Uterus (tissue), 4 donors: ENCODE results near the gene CBFB. TPM values are rescaled to one million over a fixed set of nuclear protein-coding genes. Genes with fewer than 3 reads are reported as not detected.

Source experiments
- DNase-seq, 2 donors: peaks; one replicate each; pipeline ENCODE4 v3.0.0-alpha.2; 2019 to 2020
- H3K27ac ChIP-seq, 2 donors: fragments of 200-600 bp; sonication (generic); 1 replicate in 1 of 2; 2 replicates in 1 of 2; pipeline ENCODE4 v1.5.1; 2016 to 2018
- H3K27me3 ChIP-seq, 2 donors: fragments of 200-600 bp; sonication (generic); one replicate each; pipeline ENCODE4 v1.5.1; 2018 to 2019; ENCODE audit warnings: control low read depth in 1 of 2
- H3K36me3 ChIP-seq, 2 donors: fragments of 200-600 bp; sonication (generic); one replicate each; pipeline ENCODE4 v1.5.1; 2019; ENCODE audit warnings: control low read depth in 1 of 2
- H3K4me1 ChIP-seq, 2 donors: fragments of 200-600 bp; sonication (generic); one replicate each; pipeline ENCODE4 v1.5.1; 2018 to 2019; ENCODE audit warnings: control low read depth in 1 of 2
- H3K4me3 ChIP-seq, 2 donors: fragments of 200-600 bp; sonication (generic); 1 replicate in 1 of 2; 2 replicates in 1 of 2; pipeline ENCODE4 v1.5.1; 2018 to 2019; ENCODE audit warnings: mild to moderate bottlenecking in 1 of 2
- H3K9me3 ChIP-seq, 2 donors: fragments of 200-600 bp; sonication (generic); one replicate each; pipeline ENCODE4 v1.5.1; 2019; ENCODE audit warnings: control low read depth in 1 of 2
- POLR2A ChIP-seq, 2 donors: fragments of 450-650 bp; IDR thresholded peaks; one replicate each; pipeline ENCODE4 v1.6.1; 2016; ENCODE audit warnings: antibody characterized with exemption in 2 of 2, mild to moderate bottlenecking in 1 of 2, moderate library complexity in 1 of 2
- intact Hi-C: fragments of 100-400 bp; cut with DNase I; formaldehyde crosslinking; loops from one replicate; pipeline ENCODE4 v1.15.1; 2023; ENCODE audit warnings: low total_unique reads
- small RNA-seq: library from RNA; depleted of rRNA; stranded (forward); fragments of <200 nt; gene quantifications from one replicate; pipeline ENCODE3, GENCODE V24; 2016
- total RNA-seq, 4 donors: library from RNA; depleted of rRNA in 3 of 4; stranded (reverse); fragments of >200 nt in 3 of 4; gene quantifications; one replicate each; pipeline versions ENCODE4 v1.1.0 to v1.2.4, GENCODE V29; 2014 to 2023
- TF ChIP-seq, protein P1 (sequence below), 4 experiments: fragments of 200-600 bp in 2 of 4; fragments of 450-650 bp in 2 of 4; sonication (generic) in 2 of 4; IDR thresholded peaks; one replicate each; pipeline ENCODE4 v1.5.1; 2016 to 2019; ENCODE audit warnings: antibody characterized with exemption in 4 of 4, mild to moderate bottlenecking in 2 of 4, moderate library complexity in 1 of 4
- donor health status: DM: yes; HTN: yes; CAD: no.

Gene CBFB
- total RNA-seq, 4 donors from 2014 or later = 42.1 to 108 (median 75.9) TPM

DNA sequence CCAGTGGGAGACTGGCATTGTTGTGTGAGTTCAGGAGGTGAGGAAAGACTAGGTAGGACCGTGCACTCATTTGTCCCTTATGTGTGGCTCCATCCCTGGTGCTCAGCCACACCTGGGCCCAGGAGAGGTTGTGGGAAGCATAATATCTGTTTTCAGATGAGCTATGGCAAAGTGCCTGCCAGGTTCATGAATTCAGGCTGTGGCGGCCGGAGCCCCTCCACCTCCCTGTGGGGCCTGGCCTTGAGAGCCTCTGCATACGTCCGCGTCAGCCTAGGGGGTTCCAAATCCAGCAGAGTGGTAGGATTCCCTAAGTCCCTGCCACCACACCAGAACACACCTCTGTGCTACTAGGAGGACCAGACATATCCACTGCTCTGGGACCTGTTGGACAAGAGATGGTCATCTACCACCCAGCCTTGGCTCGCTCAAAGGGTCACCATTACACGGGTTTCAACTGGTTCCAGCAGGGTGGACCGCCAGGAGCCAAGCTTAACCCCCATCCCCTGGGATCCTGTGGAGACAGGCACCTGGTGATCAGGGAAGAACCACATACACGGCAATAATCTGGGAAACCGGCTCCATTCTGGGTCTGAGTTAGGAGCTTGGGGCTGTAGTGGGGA lies 119.8 kb downstream of the CBFB start:
- H3K4me3 ChIP-seq = no peak overlapping the region
- no peak overlapping the region for H3K27ac ChIP-seq
- intact Hi-C loops = no loop called here
- no peak for DNase-seq
- no peaks in the 10 kb centered on the region for H3K9me3 ChIP-seq
- no peaks in the 10 kb centered on the region for H3K27me3 ChIP-seq
- peaks cover 0 to 4% of the 10 kb centered on the region in 2 donors for H3K4me1 ChIP-seq
- H3K36me3 ChIP-seq = no peaks in the 10 kb centered on the region
- TF ChIP-seq POLR2A (IDR thresholded peaks at IDR 0.05) = no peak
- TF ChIP-seq, protein P1, sequence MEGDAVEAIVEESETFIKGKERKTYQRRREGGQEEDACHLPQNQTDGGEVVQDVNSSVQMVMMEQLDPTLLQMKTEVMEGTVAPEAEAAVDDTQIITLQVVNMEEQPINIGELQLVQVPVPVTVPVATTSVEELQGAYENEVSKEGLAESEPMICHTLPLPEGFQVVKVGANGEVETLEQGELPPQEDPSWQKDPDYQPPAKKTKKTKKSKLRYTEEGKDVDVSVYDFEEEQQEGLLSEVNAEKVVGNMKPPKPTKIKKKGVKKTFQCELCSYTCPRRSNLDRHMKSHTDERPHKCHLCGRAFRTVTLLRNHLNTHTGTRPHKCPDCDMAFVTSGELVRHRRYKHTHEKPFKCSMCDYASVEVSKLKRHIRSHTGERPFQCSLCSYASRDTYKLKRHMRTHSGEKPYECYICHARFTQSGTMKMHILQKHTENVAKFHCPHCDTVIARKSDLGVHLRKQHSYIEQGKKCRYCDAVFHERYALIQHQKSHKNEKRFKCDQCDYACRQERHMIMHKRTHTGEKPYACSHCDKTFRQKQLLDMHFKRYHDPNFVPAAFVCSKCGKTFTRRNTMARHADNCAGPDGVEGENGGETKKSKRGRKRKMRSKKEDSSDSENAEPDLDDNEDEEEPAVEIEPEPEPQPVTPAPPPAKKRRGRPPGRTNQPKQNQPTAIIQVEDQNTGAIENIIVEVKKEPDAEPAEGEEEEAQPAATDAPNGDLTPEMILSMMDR (IDR thresholded peaks at IDR 0.05) = no peak

DNA sequence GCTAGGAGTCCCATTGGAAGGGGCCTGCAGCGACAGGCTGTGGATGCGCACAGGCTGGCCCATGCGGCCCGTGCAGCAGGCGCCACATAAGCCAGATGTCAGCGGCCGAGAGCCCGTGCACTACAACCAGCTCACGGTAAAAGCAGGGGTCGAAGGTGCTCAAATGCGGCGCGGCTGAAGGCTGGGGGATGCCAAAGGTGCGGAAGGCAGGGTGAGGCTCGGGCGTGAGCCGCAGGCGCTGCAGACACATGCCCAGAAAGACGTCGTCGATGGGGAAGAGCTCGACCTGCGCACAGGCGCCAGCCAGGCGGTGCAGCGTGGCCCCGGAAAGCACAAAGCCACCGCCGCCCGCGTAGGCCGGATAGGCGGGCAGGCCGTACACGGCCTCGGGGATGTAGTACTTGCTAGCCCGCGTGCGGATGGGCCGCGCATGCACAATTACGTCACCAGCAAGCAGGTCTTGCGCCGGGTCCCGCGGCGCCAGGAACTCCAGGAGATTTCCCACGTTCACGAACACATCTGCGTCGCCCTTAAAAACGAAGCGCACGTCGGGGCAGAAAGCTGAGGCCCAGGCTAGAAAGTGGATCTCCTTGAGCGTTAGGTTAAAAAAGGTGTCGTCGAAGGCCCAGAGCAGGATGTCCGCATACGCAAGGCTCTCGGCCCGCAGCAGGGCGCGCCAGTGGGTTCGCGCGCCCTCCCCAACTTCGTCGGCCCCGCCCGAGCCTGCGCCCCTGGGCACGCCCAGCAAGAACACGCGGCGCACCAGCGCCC lies 120.5 kb downstream of the CBFB start:
- H3K4me1 ChIP-seq = peaks cover 0 to 4% of the 10 kb centered on the region in 2 donors
- peak overlapping the region in 1 of 2 donors; percentile 80 for H3K27ac ChIP-seq
- no peaks in the 10 kb centered on the region for H3K9me3 ChIP-seq
- no peaks in the 10 kb centered on the region for H3K27me3 ChIP-seq
- TF ChIP-seq POLR2A (IDR thresholded peaks at IDR 0.05) = no peak
- TF ChIP-seq, protein P1 (IDR thresholded peaks at IDR 0.05) = no peak
- intact Hi-C loops = no loop called here
- DNase-seq = no peak
- no peak overlapping the region for H3K4me3 ChIP-seq
- H3K36me3 ChIP-seq = no peaks in the 10 kb centered on the region

DNA sequence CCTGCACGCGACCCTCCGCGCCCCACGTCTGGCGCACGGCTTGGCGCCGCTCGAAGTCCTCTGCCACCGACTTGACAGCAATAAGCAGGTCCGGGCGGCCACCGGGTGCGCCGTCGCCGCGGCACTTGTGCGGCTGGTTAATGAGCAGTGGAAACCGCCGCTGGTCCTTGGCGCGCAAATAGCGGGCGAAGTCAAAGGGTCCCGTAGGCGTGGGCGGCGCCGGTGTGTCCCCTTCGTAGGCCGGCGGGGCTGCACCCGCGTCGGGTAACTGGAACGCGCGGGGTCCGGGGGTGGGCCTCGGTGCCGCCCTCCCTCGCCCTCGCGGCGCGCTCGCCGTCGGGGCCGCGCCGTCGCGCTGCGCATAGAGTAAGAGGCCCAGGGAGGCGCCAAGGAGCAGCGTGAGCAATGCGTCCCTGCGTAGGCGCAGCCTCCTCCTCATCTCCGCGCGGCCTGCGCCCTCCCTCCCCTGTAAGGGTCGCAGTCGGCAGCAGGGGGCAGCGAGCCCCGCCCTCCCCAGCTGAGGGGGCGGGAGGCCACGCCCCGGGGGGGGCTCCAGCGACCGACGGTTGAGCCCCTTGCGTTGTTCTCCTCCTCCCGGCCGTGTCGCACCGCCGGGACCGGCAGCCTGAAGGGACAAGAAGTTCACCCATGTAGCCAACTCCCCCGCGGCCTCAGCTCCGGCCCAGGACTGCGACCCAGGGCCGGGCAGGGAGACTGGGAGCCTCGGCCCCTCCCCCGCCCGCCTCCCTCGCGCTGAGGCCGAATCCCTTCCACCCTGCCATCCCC lies 121.3 kb downstream of the CBFB start:
- no peaks in the 10 kb centered on the region for H3K36me3 ChIP-seq
- H3K27ac ChIP-seq = peak overlapping the region; percentile 77 to 80
- H3K9me3 ChIP-seq = no peaks in the 10 kb centered on the region
- TF ChIP-seq POLR2A (IDR thresholded peaks at IDR 0.05) = no peak
- TF ChIP-seq, protein P1 (IDR thresholded peaks at IDR 0.05) = no peak
- peaks cover 0 to 9% of the 10 kb centered on the region in 2 donors for H3K4me1 ChIP-seq
- peak overlapping the region; percentile 60 to 75 for H3K4me3 ChIP-seq
- H3K27me3 ChIP-seq = no peaks in the 10 kb centered on the region
- intact Hi-C loops = no loop called here
- peak in 1 of 2 donors; percentile 69 for DNase-seq

Small RNAs within 50 kb of the gene (small RNA-seq; reads per million reads assigned to genes)
- gene RN7SL543P = not detected

Other genes with a start within 250 kb of the CBFB start
- under 1 TPM in 2 of 4 donors, not detected in 2; 0.21 to 0.83 TPM for gene TERB1, start 227.6 kb upstream of the CBFB start, total RNA-seq
- gene NAE1, start 198.2 kb upstream of the CBFB start, total RNA-seq = 10 to 100 TPM; 32.6 to 83.5 (median 59.8) TPM
- not detected for gene CA7, start 184.7 kb upstream of the CBFB start, total RNA-seq
- gene PDP2, start 148.6 kb upstream of the CBFB start, total RNA-seq = 10 to 100 TPM in 2 of 4 donors, 1 to 10 TPM in 1, under 1 TPM in 1; 0.77 to 20.5 (median 6.3) TPM
- 10 to 100 TPM in 1 of 4 donors, not detected in 3; 12.6 TPM for gene CDH16, start 110.3 kb upstream of the CBFB start, total RNA-seq
- 10 to 100 TPM in 3 of 4 donors, 1 to 10 TPM in 1; 7.5 to 32.8 (median 18.8) TPM for gene RRAD, start 103.6 kb upstream of the CBFB start, total RNA-seq
- gene CIAO2B, start 94.7 kb upstream of the CBFB start, total RNA-seq = 10 to 100 TPM; 15.9 to 76.8 (median 74.2) TPM
- gene CES2, start 93.6 kb upstream of the CBFB start, total RNA-seq = 10 to 100 TPM; 15.0 to 51.0 (median 26.0) TPM
- gene CES3, start 67.9 kb upstream of the CBFB start, total RNA-seq = 1 to 10 TPM in 2 of 4 donors, under 1 TPM in 2; 0.51 to 2.8 (median 0.86) TPM
- gene CES4A, start 40.6 kb upstream of the CBFB start, total RNA-seq = 1 to 10 TPM in 3 of 4 donors, under 1 TPM in 1; 0.29 to 9.6 (median 5.4) TPM
- gene PHAF1, start 80.8 kb downstream of the CBFB start, total RNA-seq = 10 to 100 TPM; 12.3 to 27.1 (median 21.1) TPM
- gene B3GNT9, start 121.8 kb downstream of the CBFB start, total RNA-seq = 10 to 100 TPM in 3 of 4 donors, 1 to 10 TPM in 1; 2.4 to 40.1 (median 15.1) TPM
- 10 to 100 TPM in 2 of 4 donors, 1 to 10 TPM in 2; 2.6 to 21.0 (median 10.6) TPM for gene TRADD, start 130.8 kb downstream of the CBFB start, total RNA-seq
- gene FBXL8, start 130.8 kb downstream of the CBFB start, total RNA-seq = 10 to 100 TPM in 2 of 4 donors, 1 to 10 TPM in 1, not detected in 1; 2.6 to 47.4 (median 14.1) TPM
- 10 to 100 TPM in 3 of 4 donors, not detected in 1; 11.3 to 51.9 (median 42.3) TPM for gene HSF4, start 135.6 kb downstream of the CBFB start, total RNA-seq
- 10 to 100 TPM in 2 of 4 donors, 1 to 10 TPM in 2; 3.3 to 29.7 (median 17.0) TPM for gene NOL3, start 141.4 kb downstream of the CBFB start, total RNA-seq
- gene MATCAP1, start 154.8 kb downstream of the CBFB start, total RNA-seq = 10 to 100 TPM; 10.9 to 35.4 (median 20.5) TPM
- gene EXOC3L1, start 161.0 kb downstream of the CBFB start, total RNA-seq = 1 to 10 TPM in 3 of 4 donors, under 1 TPM in 1; 0.29 to 5.1 (median 1.8) TPM
- gene E2F4, start 163.0 kb downstream of the CBFB start, total RNA-seq = 100 to 1,000 TPM in 1 of 4 donors, 10 to 100 TPM in 3; 49.2 to 294 (median 77.1) TPM
- 1 to 10 TPM in 2 of 4 donors, not detected in 2; 1.6 to 5.4 TPM for gene ELMO3, start 170.0 kb downstream of the CBFB start, total RNA-seq
- gene TMEM208, start 198.0 kb downstream of the CBFB start, total RNA-seq = 10 to 100 TPM; 10.2 to 57.9 (median 27.3) TPM
- gene FHOD1, start 218.3 kb downstream of the CBFB start, total RNA-seq = 10 to 100 TPM in 3 of 4 donors, 1 to 10 TPM in 1; 2.3 to 37.6 (median 11.8) TPM
- gene SLC9A5, start 219.8 kb downstream of the CBFB start, total RNA-seq = 1 to 10 TPM in 2 of 4 donors, under 1 TPM in 1, not detected in 1; 0.55 to 1.9 (median 1.3) TPM